Stimulated activated CD4-positive, alpha-beta T cell treated with anti-CD3 and anti-CD28 coated beads, Interleukin-4, amount 100 ng/mL, for 1 hour (primary cell): ENCODE results near the gene GLO1.
"Not testable (repeated sequence)": the region's sequence is repeated elsewhere in the genome, so short reads cannot be mapped to it uniquely, and the experiment has no call there.

ENCODE experiments used
- DNase-seq: peaks from one replicate; pipeline ENCODE4 v3.0.0-alpha.2; 2020

GLO1 gene

GRCh38 chr6:38703949-38704590 lies 1.1 kb upstream of the GLO1 start:
- no peak for DNase-seq

- DNase-seq, result no peak
Measured at GRCh38 chr6:38701551-38701950, 1.4 kb downstream of the GLO1 start.

- not testable (repeated sequence) for DNase-seq
Measured at GRCh38 chr6:38699702-38700101, 3.2 kb downstream of the GLO1 start.

- no peak for DNase-seq
Measured at GRCh38 chr6:38697846-38698245, 5.1 kb downstream of the GLO1 start.

- no peak for DNase-seq
Measured at GRCh38 chr6:38696345-38696744, 6.6 kb downstream of the GLO1 start.

GRCh38 chr6:38695933-38696332 lies 7.0 kb downstream of the GLO1 start:
- no peak for DNase-seq

GRCh38 chr6:38695227-38695900 lies 7.6 kb downstream of the GLO1 start:
- DNase-seq, result no peak

GRCh38 chr6:38688579-38689087 lies 14.3 kb downstream of the GLO1 start:
- no peak for DNase-seq

GRCh38 chr6:38687549-38687948 lies 15.4 kb downstream of the GLO1 start:
- DNase-seq, result no peak

- DNase-seq, result no peak
Measured at GRCh38 chr6:38687043-38687353, 15.9 kb downstream of the GLO1 start.

- no peak for DNase-seq
Measured at GRCh38 chr6:38686270-38687042, 16.5 kb downstream of the GLO1 start.

GRCh38 chr6:38684904-38685303 lies 18.0 kb downstream of the GLO1 start:
- no peak for DNase-seq

- no peak for DNase-seq
Measured at GRCh38 chr6:38684237-38684636, 18.7 kb downstream of the GLO1 start.

- DNase-seq, result no peak
Measured at GRCh38 chr6:38681850-38682249, 21.1 kb downstream of the GLO1 start.

- no peak for DNase-seq
Measured at GRCh38 chr6:38679668-38680067, 23.3 kb downstream of the GLO1 start.

- no peak for DNase-seq
Measured at GRCh38 chr6:38678178-38678760, 24.7 kb downstream of the GLO1 start.

GRCh38 chr6:38676974-38677544 lies 25.9 kb downstream of the GLO1 start:
- no peak for DNase-seq

GRCh38 chr6:38676236-38676973 lies 26.5 kb downstream of the GLO1 start:
- DNase-seq, result no peak

- no peak for DNase-seq
Measured at GRCh38 chr6:38673397-38674165, 29.4 kb downstream of the GLO1 start.

GRCh38 chr6:38671885-38672467 lies 31.0 kb downstream of the GLO1 start:
- no peak for DNase-seq

- DNase-seq, result no peak
Measured at GRCh38 chr6:38658418-38659167, 44.4 kb downstream of the GLO1 start.
